ENCODE results near the gene DRICH1.
"Not testable (repeated sequence)": the region's sequence is repeated elsewhere in the genome, so short reads cannot be mapped to it uniquely, and the experiment has no call there.

- TF ChIP-seq CTCF, POLR2A (IDR thresholded peaks at IDR 0.05): not testable (repeated sequence)
Observed at GRCh38 chr22:23628056-23628743, 3.9 kb downstream of the DRICH1 start.
